GM12801 (cell line): Measurements from ENCODE around the gene USB1.

Experiments used
- TF ChIP-seq, protein P1 (sequence below): IDR thresholded peaks from one replicate; pipeline ENCODE4 v1.5.1; 2011; ENCODE audit warnings: control low read depth; ENCODE audit not compliant: insufficient read length; ENCODE audit errors: extremely low read depth

The USB1 gene, protein sequence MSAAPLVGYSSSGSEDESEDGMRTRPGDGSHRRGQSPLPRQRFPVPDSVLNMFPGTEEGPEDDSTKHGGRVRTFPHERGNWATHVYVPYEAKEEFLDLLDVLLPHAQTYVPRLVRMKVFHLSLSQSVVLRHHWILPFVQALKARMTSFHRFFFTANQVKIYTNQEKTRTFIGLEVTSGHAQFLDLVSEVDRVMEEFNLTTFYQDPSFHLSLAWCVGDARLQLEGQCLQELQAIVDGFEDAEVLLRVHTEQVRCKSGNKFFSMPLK

DNA sequence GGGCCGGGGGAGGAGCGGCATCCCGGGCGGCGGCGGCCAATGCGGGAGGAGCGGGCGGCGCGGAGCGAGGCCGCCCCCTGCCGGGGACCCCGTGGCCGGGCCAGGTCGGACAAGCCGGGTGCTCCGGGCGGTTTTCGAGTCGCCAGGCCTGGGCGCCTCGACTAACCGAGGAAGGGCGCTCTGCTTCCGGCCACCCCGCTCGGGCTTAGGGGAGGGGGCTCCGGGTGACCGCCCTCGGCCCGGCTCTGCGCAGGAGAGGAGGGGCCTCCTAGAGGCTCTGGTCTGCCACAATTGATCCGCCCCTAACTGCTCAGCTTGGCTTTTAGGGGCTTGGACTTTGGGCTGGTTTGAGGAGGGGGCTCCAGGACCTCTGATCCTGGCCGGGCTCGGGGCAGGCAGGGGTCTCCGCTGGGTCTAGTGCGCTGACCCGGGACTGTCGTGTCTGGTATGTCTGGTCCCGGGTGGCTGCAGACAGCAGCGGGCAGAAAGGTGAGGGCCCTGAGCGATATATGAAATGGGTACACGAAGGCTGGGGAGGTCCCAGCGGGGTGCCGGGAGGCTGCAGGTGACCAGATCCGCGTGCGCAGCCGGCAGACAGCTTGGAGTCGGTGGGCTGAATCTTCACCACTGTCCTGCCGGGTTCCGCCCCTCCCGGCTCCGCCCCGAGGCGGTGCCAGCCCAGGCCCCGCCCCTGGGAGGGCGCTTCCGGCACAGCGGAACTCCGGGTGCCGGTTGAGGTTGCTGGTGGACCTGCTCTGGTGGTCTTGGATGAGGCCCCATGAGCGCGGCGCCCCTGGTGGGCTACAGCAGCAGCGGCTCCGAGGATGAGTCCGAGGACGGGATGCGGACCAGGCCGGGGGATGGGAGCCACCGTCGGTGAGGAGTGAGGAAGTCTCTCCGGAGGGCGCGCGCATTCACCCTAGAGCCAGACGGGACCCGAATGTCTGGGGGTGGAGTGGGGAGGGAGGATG lies at the start of gene USB1:
Gene USB1, plus strand, starts transcription at position 702 of the 971 bp plus-strand sequence. Its CDS starts 77 bp downstream, at position 779.
- TF ChIP-seq, protein P1, sequence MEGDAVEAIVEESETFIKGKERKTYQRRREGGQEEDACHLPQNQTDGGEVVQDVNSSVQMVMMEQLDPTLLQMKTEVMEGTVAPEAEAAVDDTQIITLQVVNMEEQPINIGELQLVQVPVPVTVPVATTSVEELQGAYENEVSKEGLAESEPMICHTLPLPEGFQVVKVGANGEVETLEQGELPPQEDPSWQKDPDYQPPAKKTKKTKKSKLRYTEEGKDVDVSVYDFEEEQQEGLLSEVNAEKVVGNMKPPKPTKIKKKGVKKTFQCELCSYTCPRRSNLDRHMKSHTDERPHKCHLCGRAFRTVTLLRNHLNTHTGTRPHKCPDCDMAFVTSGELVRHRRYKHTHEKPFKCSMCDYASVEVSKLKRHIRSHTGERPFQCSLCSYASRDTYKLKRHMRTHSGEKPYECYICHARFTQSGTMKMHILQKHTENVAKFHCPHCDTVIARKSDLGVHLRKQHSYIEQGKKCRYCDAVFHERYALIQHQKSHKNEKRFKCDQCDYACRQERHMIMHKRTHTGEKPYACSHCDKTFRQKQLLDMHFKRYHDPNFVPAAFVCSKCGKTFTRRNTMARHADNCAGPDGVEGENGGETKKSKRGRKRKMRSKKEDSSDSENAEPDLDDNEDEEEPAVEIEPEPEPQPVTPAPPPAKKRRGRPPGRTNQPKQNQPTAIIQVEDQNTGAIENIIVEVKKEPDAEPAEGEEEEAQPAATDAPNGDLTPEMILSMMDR = no peak

DNA sequence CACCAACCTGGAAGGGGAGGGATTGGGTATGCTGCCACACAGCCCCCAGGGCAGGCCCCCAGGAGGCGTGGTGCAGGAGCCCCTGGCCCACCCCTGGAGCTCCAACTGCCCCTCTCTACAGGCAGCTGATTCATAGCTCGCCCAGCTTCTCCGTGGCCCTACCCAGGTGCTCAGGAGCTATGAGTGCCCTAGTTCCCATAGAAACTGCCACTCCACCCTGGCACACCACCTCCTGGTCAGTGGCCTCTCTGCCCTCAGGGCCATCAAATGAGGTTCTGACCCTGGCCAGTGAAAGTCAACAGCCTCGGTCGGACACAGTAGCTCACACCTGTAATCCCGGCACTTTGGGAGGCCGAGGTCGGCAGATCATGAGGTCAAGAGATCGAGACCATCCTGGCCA lies 48.3 kb upstream of the USB1 start:
- TF ChIP-seq, protein P1 = no peak

DNA sequence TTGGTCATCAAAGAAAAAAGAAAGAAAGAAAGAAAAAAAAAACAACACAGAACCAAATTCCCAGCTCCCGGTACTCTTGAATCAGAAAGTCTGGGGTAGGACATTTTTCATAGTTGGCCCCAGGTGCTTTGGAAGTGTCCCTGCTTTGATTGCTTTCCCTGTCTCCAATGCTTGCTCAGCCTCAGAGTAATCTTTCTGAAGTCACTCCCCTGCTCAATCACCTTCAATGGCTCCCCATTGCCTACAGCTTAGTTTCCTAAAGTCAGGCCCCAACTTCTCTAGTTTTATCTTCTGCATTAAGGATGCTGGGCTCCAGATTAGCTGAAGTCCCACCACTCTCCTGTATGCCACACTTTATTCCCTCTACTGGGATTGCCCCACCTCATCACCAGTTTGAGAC lies 47.4 kb upstream of the USB1 start:
- TF ChIP-seq, protein P1 = no peak

DNA sequence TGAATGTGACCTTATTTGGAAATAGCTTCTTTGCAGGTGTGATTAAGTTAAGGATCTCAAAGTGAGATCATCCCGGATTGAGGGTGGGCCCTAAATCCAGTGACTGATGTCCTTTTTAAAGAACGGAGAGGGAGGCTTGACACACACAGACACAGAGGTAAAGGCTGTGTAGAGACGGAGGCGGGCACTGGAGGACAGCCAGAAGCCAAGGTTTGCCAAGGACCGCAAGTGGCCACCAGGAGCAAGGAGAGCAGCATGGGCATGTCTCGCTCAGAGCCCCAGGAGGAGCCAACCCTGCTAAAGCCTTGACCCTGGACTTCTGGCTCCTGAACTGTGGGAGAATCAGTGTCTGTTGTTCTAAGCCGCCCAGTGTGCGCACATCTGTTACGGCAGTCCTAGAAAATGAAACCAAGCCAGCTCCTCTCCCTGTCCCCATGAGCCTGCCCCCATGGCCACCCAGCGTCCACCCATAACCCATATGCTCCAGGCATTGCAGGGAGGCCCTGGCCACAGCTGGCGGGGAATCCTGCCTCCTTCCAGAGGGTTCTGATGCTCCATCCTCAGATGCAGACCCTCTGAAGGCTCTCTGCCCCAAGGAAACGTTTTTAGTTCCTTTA lies 45.5 kb upstream of the USB1 start:
- TF ChIP-seq, protein P1 = no peak

DNA sequence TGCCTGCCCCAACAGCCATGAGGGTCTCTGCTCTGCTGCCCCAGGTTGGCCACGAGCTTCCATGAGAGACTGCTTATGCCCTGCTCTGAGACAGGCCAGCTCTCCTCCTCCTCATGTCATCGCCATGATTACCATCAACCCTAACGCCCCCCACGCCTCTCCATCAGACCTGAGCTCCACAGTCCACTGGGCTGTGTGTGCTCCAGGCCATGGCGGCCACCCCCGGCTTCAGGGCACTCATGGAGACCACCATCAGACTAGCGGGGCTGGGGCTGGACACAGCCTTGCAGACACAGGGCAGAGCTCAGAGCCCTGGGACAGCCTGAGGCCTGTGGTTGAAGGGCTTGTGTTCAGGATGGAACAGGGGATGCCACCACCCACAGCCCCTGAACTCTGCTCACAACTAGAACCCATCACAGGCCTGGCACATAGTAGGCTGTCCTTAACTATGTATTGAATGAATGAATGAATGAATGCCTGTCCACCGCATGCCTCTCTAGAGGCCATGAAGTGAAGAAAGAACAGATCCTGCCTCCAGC lies 44.9 kb upstream of the USB1 start:
- TF ChIP-seq, protein P1 = no peak

DNA sequence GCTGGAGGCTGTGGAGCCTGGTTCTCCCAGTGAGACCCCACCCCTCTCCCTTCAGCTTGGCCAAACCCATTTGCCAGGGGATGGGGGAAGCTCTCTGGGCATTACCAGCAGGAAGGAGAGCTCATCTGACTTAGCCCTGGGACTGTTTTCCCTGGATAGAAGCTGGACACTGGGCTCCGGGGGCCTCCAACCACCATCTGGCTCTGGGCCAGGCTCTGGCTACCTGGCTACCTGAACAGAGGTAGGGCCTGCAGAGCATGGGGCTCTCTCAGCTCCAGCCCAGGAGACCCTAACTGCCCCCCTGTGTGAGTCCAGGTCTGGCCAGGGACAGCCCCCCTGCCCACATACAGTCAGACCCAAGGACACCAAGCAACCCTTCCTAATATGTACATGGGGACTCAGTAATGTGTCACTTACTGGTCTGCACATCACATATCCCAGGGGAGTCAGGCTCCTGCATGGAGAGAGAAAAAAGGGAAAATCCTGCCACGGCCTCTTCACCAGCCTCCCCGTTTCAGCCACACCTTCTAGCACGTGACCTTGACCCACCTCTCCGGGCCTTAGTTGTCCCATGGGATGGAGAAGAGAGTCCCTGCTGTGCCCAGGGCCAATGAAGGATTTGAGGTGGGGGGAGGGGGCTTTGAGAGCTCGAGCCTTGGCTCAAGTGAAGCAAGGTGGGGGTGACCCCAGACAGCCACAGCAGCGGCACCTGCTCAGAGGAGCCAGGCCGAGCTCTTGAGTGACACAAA lies 44.1 kb upstream of the USB1 start:
- TF ChIP-seq, protein P1 = no peak
